Coronary artery (tissue), 2 donors: ENCODE measurements around the gene PRIM1.

Experiments used
- DNase-seq: peaks from one replicate; pipeline ENCODE4 v3.0.0-alpha.2; 2017; ENCODE audit warnings: low spot score
- H3K27ac ChIP-seq, 2 donors: fragments of 200-600 bp; sonication (generic); one replicate each; pipeline ENCODE4 v1.5.1; 2016 to 2019
- H3K4me3 ChIP-seq: fragments of 200-600 bp; sonication (generic); 2 replicates; pipeline ENCODE4 v1.5.1; 2016; ENCODE audit warnings: mild to moderate bottlenecking, moderate library complexity
- TF ChIP-seq, protein P1 (sequence below): fragments of 200-600 bp; sonication (generic); IDR thresholded peaks from one replicate; pipeline ENCODE4 v1.5.1; 2019; ENCODE audit warnings: antibody characterized with exemption

Gene PRIM1

DNA sequence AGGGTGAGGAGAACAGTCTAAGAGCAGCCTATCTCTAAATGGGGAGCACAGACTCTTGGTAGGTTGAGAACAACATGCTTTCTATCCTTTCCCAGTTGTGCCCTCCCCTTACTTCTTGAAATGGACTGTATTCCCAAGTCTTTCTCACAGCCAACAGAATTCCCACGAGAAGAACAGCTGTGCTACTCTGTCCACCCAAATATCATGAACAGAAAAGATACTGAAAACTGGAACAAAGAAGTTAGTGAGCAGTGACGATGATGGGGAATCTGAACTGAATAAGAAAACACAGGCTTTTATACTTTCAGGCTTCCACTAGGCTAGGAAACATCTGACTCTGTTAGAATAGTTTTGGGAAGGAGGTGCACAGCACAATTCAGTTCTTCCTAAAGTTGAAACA is 30.4 kb downstream of the PRIM1 start:
- no peak overlapping the region for H3K27ac ChIP-seq
- DNase-seq = no peak
- peak overlapping the region; percentile 76 for H3K4me3 ChIP-seq
- TF ChIP-seq, protein P1, sequence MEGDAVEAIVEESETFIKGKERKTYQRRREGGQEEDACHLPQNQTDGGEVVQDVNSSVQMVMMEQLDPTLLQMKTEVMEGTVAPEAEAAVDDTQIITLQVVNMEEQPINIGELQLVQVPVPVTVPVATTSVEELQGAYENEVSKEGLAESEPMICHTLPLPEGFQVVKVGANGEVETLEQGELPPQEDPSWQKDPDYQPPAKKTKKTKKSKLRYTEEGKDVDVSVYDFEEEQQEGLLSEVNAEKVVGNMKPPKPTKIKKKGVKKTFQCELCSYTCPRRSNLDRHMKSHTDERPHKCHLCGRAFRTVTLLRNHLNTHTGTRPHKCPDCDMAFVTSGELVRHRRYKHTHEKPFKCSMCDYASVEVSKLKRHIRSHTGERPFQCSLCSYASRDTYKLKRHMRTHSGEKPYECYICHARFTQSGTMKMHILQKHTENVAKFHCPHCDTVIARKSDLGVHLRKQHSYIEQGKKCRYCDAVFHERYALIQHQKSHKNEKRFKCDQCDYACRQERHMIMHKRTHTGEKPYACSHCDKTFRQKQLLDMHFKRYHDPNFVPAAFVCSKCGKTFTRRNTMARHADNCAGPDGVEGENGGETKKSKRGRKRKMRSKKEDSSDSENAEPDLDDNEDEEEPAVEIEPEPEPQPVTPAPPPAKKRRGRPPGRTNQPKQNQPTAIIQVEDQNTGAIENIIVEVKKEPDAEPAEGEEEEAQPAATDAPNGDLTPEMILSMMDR = no peak

DNA sequence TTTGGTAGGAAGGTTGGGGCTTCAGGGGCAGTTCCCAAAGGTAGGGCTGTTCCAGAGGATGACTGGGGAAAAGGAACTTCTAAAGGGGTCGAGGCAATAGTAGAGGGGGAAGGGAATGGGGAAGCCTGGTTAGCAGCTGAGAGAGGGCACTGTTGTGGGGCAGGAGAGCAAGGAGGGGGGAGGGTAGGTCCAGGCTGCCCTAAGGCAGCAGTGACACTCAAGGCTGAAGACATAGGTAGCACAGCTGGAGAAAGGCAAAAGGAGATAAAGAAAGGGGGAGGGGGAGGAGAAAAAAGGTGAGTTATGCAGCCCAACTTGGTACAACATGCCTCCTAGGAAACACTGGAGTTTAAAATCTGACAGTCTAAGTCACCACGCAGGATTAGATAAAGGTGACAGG is 30.9 kb downstream of the PRIM1 start:
- H3K4me3 ChIP-seq = peak overlapping the region; percentile 76
- no peak overlapping the region for H3K27ac ChIP-seq
- TF ChIP-seq, protein P1 = no peak
- no peak for DNase-seq

DNA sequence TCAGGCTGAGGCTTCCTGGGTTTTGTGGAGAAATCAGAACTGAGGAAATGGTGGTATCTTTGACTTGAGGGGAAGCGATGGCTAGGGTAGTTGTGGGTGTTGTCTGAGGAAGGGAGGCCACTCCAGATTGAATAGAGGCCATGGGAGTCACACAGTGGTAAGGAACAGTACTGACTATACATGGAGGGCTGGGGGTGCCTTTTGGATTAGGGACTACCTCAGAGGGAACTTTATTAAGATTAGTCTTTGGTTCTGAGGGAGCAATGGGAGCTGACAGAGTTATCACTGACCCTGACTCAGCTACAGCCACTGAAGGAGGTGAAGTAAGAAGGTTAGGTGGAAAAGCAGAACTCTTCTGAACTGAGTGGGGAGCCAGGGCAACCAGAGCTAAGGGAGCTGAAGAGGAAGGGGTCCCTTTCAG is 31.4 kb downstream of the PRIM1 start:
- Histone ChIP-seq H3K27ac (no peak overlapping the region), H3K4me3 (no peak overlapping the region)
- no peak for DNase-seq
- TF ChIP-seq, protein P1 = no peak

DNA sequence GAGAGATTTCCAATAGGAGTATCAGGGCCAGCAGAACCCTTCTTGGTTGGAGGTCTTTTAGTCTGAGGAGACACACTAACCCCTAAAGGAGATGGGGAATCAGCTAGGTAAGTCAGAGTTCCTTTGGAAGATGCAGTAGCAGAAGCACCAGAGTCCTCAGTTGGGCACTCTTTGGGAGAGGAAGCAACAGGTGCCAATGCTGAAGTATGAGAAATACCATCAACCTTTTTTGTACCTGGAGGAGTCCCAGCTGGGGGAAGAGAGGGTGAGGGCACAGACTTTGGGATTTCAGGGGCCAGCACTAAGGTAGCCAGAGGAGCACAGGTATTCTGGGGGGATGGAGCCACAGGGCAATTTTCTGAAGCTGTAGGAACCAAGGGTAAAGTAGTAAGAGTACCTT is 33.1 kb downstream of the PRIM1 start:
- TF ChIP-seq, protein P1 = no peak
- Histone ChIP-seq H3K4me3 (no peak overlapping the region), H3K27ac (no peak overlapping the region)
- no peak for DNase-seq

DNA sequence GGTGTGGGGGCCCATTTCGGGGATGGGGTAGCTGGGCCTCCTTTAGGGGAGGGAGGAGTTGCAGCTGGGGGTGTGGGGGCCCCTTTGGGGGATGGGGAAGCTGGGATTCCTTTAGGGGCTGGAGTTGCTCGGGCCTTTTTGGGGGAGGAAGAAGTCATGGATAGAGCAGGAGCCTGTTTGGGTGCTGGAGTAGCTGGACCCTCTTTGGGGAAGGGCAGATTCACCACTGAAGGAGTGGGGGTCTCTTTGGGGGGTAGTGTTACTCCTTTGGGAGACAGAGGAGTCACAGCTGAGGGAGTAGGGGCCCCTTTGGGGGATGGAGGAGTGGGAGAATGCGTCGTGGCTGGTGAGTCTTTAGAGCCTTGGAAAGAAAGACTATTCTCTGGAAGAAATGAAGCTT is 33.5 kb downstream of the PRIM1 start:
- H3K27ac ChIP-seq = no peak overlapping the region
- peak; percentile 58 for DNase-seq
- H3K4me3 ChIP-seq = no peak overlapping the region
- TF ChIP-seq, protein P1 = no peak

DNA sequence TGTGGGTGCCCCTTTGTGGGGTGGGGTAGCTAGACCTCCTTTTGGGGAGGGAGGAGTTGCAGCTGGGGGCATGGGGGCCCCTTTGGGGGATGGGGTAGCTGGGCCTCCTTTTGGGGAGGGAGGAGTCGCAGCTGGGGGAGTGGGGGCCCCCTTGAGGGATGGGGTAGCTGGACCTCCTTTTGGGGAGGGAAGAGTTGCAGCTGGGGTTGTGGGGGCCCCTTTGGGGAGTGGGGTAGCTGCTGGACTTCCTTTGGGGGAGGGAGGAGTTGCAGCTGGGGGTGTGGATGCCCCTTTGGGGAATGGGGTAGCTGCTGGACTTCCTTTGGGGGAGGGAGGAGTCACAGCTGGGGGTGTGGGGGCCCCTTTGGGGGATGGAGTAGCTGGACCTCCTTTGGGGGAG is 34.0 kb downstream of the PRIM1 start:
- TF ChIP-seq, protein P1 = no peak
- H3K27ac ChIP-seq = no peak overlapping the region
- DNase-seq = peak; percentile 65

DNA sequence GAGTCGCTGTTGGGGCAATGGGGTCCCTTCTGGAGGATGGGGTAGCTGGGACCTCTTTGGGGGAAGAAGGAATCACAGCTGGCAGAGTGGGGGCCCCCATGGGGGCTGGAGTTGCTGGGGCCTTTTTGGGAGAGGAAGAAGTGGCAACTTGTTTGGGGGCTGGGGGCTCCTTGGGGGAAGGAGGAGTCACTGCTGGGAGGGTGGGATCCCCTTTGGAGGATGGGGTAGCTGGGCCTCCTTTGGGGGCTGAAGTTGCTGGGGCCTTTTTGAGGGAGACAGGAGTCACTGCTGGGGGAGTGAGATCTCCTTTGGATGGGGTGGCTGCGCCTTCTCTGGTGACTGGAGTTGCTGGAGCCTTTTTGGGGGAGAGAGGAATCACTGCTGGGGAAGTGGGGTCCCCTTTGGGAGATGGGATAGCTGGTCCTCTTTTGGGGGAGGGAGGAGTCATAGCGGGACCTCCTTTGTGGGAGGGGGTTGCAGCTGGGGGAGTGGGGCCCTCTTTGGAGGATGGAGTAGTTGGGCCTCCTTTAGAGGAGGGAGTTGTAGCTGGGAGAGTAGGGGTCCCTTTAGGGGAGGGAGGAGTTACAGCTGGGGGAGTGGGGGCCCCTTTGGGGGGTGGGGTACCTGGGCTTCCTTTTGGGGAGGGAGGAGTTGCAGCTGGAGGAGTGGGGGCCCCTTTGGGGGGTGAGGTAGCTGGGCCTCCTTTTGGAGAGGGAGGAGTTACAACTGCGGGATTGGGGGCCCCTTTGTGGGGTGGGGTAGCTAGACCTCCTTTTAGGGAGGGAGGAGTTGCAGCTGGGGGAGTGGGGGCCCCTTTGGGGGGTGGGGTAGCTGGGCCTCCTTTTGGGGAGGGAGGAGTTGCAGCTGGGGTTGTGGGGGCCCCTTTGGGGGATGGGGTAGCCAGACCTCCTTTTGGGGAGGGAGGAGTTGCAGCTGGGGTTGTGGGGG is 34.9 kb downstream of the PRIM1 start:
- H3K27ac ChIP-seq = no peak overlapping the region
- TF ChIP-seq, protein P1 = no peak
- DNase-seq = peak; percentile 64
- no peak overlapping the region for H3K4me3 ChIP-seq

More for the DNA sequence above, 34.0 kb downstream of the PRIM1 start:
- H3K4me3 ChIP-seq = no peak overlapping the region
